CD4-positive, alpha-beta T cell treated with Interleukin-17A for 4 hours (primary cell): ENCODE data around the gene LIN37.
"Not testable (repeated sequence)": the region's sequence is repeated elsewhere in the genome, so short reads cannot be mapped to it uniquely, and the experiment has no call there.

Source experiments
- DNase-seq: peaks from one replicate; pipeline ENCODE4 v3.0.0-alpha.2; 2020; ENCODE audit warnings: mixed read lengths

The LIN37 gene

GRCh38 chr19:35791814-35792279, 43.5 kb downstream of the LIN37 start:
- DNase-seq = no peak

DNA sequence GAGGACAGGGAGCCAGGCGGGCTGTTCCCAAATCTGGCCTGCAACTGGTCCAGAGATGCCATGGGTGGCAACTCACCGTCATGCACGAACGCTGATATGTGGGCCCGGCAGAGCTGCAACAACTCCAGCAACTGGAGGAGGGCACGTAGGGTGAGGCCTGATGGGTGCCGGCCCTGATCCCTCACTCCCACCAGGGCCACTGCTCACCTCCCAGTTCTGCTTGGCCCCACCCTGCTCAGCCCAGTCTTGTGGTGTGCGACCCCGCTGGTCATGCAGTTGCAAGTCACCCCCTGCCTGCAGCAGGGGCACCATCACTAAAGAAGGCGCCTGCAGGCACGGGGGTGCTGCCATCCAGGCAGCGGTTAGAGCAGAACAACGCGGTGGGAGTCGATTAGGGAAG, 43.9 kb downstream of the LIN37 start:
- no peak for DNase-seq

GRCh38 chr19:35792888-35793287, 44.5 kb downstream of the LIN37 start:
- no peak for DNase-seq

- DNase-seq = no peak
These were observed 45.2 kb downstream of the LIN37 start for GRCh38 chr19:35793381-35794165.

DNA sequence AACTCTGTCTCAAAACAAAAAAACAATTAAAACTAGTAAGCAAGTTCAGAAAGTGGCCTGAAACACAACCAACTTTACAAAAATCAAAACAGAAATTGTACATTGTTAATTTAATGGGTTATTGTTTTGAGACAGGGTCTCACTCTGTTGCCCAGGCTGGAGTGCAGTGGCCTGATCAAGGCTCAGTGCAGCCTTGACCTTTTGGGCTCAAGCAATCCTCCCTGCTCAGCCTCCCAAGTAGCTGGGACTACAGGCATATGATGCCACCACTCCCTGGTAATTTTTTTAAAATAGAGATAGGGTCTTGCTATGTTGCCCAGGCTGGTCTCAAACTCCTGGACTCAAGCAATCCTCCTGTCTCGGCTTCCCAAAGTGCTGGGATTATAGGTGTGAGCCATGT, 47.2 kb downstream of the LIN37 start:
- DNase-seq = not testable (repeated sequence)

DNA sequence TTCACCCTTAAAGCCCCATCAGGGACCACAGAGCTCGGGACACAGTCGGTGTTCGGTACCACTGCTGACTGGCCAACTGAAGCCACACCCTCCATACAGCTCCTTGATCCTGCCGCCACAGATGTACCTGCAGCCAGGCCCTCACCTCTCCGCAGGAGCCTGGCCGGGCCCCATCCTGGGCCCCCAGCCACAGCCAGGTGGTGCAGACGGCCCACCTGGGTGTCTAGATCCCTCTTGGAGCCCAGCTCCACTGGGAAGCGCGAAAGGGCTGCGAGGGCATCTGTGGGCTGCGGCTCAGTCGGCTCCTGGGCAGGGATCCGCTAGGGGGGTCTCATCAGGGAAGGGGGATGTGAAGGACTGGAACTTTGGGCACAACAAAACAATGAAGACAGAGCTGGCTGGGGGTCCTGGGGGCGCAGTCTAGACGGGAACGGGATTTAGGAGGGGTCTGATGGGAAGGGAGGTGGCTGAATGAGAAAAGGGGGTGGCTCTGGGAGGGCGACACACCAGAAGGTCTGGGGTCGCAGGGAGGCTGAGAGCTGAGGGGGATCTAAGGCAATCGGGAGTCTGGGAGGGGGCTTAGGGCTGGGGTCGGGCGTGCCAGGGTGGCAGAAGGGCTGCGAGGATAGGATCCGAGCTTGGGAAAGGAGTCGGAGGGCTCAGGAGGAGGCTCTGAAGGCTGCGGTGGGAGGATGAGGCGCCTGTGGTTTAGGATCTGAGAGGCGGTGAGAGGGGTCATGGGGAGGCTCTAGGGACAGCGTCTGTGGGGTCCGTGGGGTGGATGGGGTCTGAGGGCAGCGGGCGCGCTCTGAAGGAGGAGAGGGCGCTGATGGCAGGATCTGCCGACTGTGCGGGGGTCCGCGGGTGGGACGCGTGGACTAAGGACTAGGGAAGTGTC, 48.5 kb downstream of the LIN37 start:
- no peak for DNase-seq

GRCh38 chr19:35797663-35798062, 49.3 kb downstream of the LIN37 start:
- DNase-seq = peak; percentile 8

DNA sequence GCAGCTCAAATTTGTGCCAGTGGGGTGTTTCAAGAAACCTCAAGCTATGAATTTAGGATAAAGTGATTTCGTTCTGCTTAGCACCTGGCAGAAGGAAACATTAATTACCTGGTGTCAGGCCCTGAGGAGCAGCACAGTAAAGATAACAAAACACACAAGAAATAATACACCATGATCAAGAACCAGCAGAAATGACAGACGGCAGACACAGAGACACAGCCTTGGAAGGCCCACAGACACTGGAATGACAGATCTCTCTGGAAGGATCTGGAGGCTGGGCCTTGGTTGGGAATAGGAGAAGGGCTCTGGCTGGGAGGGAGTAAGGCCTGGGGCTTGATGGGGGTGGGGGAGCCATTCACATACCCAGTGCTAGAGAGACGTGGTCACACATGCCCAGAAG, 53.5 kb downstream of the LIN37 start:
- no peak for DNase-seq
